HEK293T (cell line): ENCODE measurements around the gene SLAMF6.

Experiments
- BHLHE40 ChIP-seq: fragments of 450-650 bp; IDR thresholded peaks from 2 replicates; pipeline ENCODE4 v1.6.1; 2016; ENCODE audit warnings: mild to moderate bottlenecking, moderate library complexity, borderline replicate concordance
- CTBP1 ChIP-seq: fragments of 450-650 bp; IDR thresholded peaks from 2 replicates; pipeline ENCODE4 v1.6.1; 2016; ENCODE audit warnings: borderline replicate concordance
- ELF4 ChIP-seq: fragments of 450-650 bp; IDR thresholded peaks from 2 replicates; pipeline ENCODE4 v1.6.1; 2017; ENCODE audit warnings: antibody characterized with exemption
- FOXK2 ChIP-seq: fragments of 450-650 bp; IDR thresholded peaks from 2 replicates; pipeline ENCODE4 v1.6.1; 2016; ENCODE audit warnings: mild to moderate bottlenecking
- FOXM1 ChIP-seq: fragments of 450-650 bp; IDR thresholded peaks from 2 replicates; pipeline ENCODE4 v1.6.1; 2017; ENCODE audit warnings: mild to moderate bottlenecking, borderline replicate concordance
- SP1 ChIP-seq: fragments of 450-650 bp; IDR thresholded peaks from 2 replicates; pipeline ENCODE4 v1.6.1; 2017
- ZNF384 ChIP-seq: fragments of 450-650 bp; IDR thresholded peaks from 2 replicates; pipeline ENCODE4 v1.6.1; 2016
- TF ChIP-seq, protein P1 (sequence below): fragments of 450-650 bp; IDR thresholded peaks from 2 replicates; pipeline ENCODE4 v1.6.1; 2016

DNA sequence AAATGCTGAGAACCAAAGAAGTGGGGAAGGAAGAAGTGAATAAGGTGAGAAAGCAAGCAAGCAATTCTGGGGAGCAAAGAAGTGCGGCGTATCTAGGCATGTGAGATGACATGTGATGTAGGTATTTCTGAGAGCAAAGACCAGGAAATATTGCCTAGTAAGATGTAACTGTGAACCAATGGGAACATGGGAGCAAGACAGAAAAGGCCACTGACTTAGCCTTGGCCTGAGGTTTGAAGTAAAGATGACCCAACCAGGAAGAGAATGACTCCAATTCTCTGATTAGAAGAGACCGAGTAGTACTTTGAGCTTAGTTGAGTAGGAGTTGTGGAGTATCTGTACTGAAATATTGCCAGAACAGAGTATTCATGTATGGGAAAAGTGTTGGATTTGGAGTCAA, 31.1 kb downstream of the SLAMF6 start:
- TF ChIP-seq ELF4 = no peak
- no peak for TF ChIP-seq ZNF384
- no peak for TF ChIP-seq FOXM1
- TF ChIP-seq SP1 = no peak
- TF ChIP-seq, protein P1, sequence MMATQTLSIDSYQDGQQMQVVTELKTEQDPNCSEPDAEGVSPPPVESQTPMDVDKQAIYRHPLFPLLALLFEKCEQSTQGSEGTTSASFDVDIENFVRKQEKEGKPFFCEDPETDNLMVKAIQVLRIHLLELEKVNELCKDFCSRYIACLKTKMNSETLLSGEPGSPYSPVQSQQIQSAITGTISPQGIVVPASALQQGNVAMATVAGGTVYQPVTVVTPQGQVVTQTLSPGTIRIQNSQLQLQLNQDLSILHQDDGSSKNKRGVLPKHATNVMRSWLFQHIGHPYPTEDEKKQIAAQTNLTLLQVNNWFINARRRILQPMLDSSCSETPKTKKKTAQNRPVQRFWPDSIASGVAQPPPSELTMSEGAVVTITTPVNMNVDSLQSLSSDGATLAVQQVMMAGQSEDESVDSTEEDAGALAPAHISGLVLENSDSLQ = no peak
- TF ChIP-seq BHLHE40 = no peak
- TF ChIP-seq FOXK2 = no peak
- TF ChIP-seq CTBP1 = no peak
